Endodermal cell (in vitro differentiated cells): ENCODE data around the gene MTHFD2L. TPM values are rescaled to one million over a fixed set of nuclear protein-coding genes. Genes with fewer than 3 reads are reported as not detected.

Experiments used
- DNase-seq: peaks from one replicate; pipeline ENCODE4 v3.0.0-alpha.2; 2017
- H3K27ac ChIP-seq: 2 replicates; pipeline ENCODE4 v1.5.1; 2013; ENCODE audit warnings: mild to moderate bottlenecking, low read depth, low read length, moderate library complexity
- H3K27me3 ChIP-seq: 2 replicates; pipeline ENCODE4 v1.6.1; 2013; ENCODE audit warnings: mild to moderate bottlenecking, low read length, moderate library complexity; ENCODE audit not compliant: insufficient read depth, control insufficient read depth, poor library complexity, severe bottlenecking
- H3K36me3 ChIP-seq: 2 replicates; pipeline ENCODE4 v1.7.0; 2013; ENCODE audit warnings: mild to moderate bottlenecking, low read length, moderate library complexity; ENCODE audit not compliant: control insufficient read depth, insufficient read depth
- H3K4me1 ChIP-seq: one replicate; pipeline ENCODE4 v1.7.0; 2013; ENCODE audit warnings: low read length; ENCODE audit not compliant: control insufficient read depth, insufficient read depth
- H3K4me3 ChIP-seq: 2 replicates; pipeline ENCODE4 v1.5.1; 2013; ENCODE audit warnings: mild to moderate bottlenecking, low read length, moderate library complexity
- H3K9ac ChIP-seq: 2 replicates; pipeline ENCODE4 v1.6.1; 2013; ENCODE audit warnings: mild to moderate bottlenecking, low read length, moderate library complexity; ENCODE audit not compliant: poor library complexity, severe bottlenecking; ENCODE audit errors: extremely low read depth
- H3K9me3 ChIP-seq: 2 replicates; pipeline ENCODE4 v1.6.1; 2013; ENCODE audit warnings: mild to moderate bottlenecking, low read length, moderate library complexity; ENCODE audit not compliant: control insufficient read depth
- H3K27ac Mint-ChIP-seq: 2 replicates; pipeline ENCODE4 v1.8.0; 2020; ENCODE audit warnings: mixed read lengths
- H3K27me3 Mint-ChIP-seq: 2 replicates; pipeline ENCODE4 v1.8.0; 2021; ENCODE audit warnings: mild to moderate bottlenecking, mixed read lengths; ENCODE audit not compliant: insufficient read depth
- H3K36me3 Mint-ChIP-seq: 2 replicates; pipeline ENCODE4 v1.8.0; 2020; ENCODE audit warnings: low read depth, mixed read lengths
- H3K4me1 Mint-ChIP-seq: 2 replicates; pipeline ENCODE4 v1.8.0; 2020; ENCODE audit warnings: mixed read lengths
- H3K4me3 Mint-ChIP-seq: 2 replicates; pipeline ENCODE4 v1.8.0; 2020; ENCODE audit warnings: mild to moderate bottlenecking, moderate library complexity, mixed read lengths
- H3K9me3 Mint-ChIP-seq: 2 replicates; pipeline ENCODE4 v1.8.0; 2020; ENCODE audit warnings: mild to moderate bottlenecking, mixed read lengths
- CTCF ChIP-seq: fragments of 200-600 bp; sonication (generic); conservative IDR thresholded peaks from 2 replicates; pipeline ENCODE4 v1.5.0; 2021; ENCODE audit warnings: antibody characterized with exemption, mild to moderate bottlenecking
- WGBS, 2 experiments: methylation state at CpG; one replicate each; pipeline versions ENCODE4 v1.1.5 to v1.1.7; 2013; ENCODE audit warnings: missing lambda C conversion rate in 2 of 2, mixed read lengths in 1 of 2; ENCODE audit not compliant: insufficient coverage in 1 of 2, insufficient read length in 1 of 2; 5-methylcytosine and 5-hydroxymethylcytosine counted together
- total RNA-seq, 2 donors: library from RNA; stranded (reverse); fragmentation: NEBNext Ultra II Directional in 1 of 2; extraction: Animal tissue kit (Norgen Biotek cat#: 25700) in 1 of 2; gene quantifications; 2 replicates in 1 of 2; 3 replicates in 1 of 2; pipeline ENCODE4 v1.2.1, GENCODE V29; 2021

MTHFD2L gene
- total RNA-seq, 2 donors from 2014 or later = 10.4 to 11.5 TPM

GRCh38 chr4:74175379-74175778, 17.5 kb downstream of the MTHFD2L start:
- Histone ChIP-seq H3K4me3 (no peak overlapping the region), H3K27me3 (no peaks in the 10 kb centered on the region), H3K4me1 (no peaks in the 10 kb centered on the region), H3K9me3 (no peaks in the 10 kb centered on the region), H3K36me3 (no peaks in the 10 kb centered on the region), H3K9ac (no peak overlapping the region), H3K27ac (no peak overlapping the region)
- H3K4me3 Mint-ChIP-seq = no peak overlapping the region
- WGBS, 2 experiments = 88% methylated on average over 1 of the region's 1 CpG; no CpG with 5 or more reads in 1 of the 2 experiments
- no peak for DNase-seq
- H3K27ac Mint-ChIP-seq = no peak overlapping the region
- no peaks in the 10 kb centered on the region for H3K36me3 Mint-ChIP-seq
- H3K9me3 Mint-ChIP-seq = no peaks in the 10 kb centered on the region
- no peaks in the 10 kb centered on the region for H3K4me1 Mint-ChIP-seq
- no peak for TF ChIP-seq CTCF
- H3K27me3 Mint-ChIP-seq = no peaks in the 10 kb centered on the region

GRCh38 chr4:74178798-74179197, 20.9 kb downstream of the MTHFD2L start:
- H3K27me3 ChIP-seq = no peaks in the 10 kb centered on the region
- no peaks in the 10 kb centered on the region for H3K9me3 ChIP-seq
- Mint-ChIP-seq H3K27me3 (no peaks in the 10 kb centered on the region), H3K9me3 (no peaks in the 10 kb centered on the region), H3K36me3 (no peaks in the 10 kb centered on the region), H3K4me3 (no peak overlapping the region), H3K4me1 (no peaks in the 10 kb centered on the region), H3K27ac (no peak overlapping the region)
- no peak for DNase-seq
- H3K36me3 ChIP-seq = no peaks in the 10 kb centered on the region
- no peak overlapping the region for H3K9ac ChIP-seq
- TF ChIP-seq CTCF = no peak
- WGBS, 2 experiments = 96 to 100% methylated on average over 1 to 3 of the region's 3 CpGs
- no peaks in the 10 kb centered on the region for H3K4me1 ChIP-seq
- no peak overlapping the region for H3K4me3 ChIP-seq
- no peak overlapping the region for H3K27ac ChIP-seq

- H3K27ac ChIP-seq = no peak overlapping the region
- H3K9ac ChIP-seq = no peak overlapping the region
- H3K4me1 ChIP-seq = no peaks in the 10 kb centered on the region
- WGBS, 2 experiments = 90 to 94% methylated on average over 3 of the region's 3 CpGs
- Mint-ChIP-seq H3K4me3 (no peak overlapping the region), H3K27ac (no peak overlapping the region), H3K4me1 (no peaks in the 10 kb centered on the region), H3K27me3 (no peaks in the 10 kb centered on the region), H3K9me3 (no peaks in the 10 kb centered on the region), H3K36me3 (no peaks in the 10 kb centered on the region)
- no peak overlapping the region for H3K4me3 ChIP-seq
- no peaks in the 10 kb centered on the region for H3K27me3 ChIP-seq
- no peaks in the 10 kb centered on the region for H3K9me3 ChIP-seq
- H3K36me3 ChIP-seq = no peaks in the 10 kb centered on the region
- TF ChIP-seq CTCF = no peak
- no peak for DNase-seq
These were observed 23.3 kb downstream of the MTHFD2L start for GRCh38 chr4:74181219-74181618.
